ENCODE data around the gene SETD1B.

Gene SETD1B

GRCh38 chr12:121766290-121767039, 37.3 kb upstream of the SETD1B start:
- no peaks in the 10 kb centered on the region for H3K4me1 ChIP-seq (ENCODE audit: low read length)
- no peak overlapping the region for H3K9ac ChIP-seq (ENCODE audit: low read length)
- no peaks in the 10 kb centered on the region for H3K79me2 ChIP-seq (ENCODE audit: low read length)
- no peaks in the 10 kb centered on the region for H3K27me3 ChIP-seq (replicated peaks; ENCODE audit: insufficient read depth, low read length)
- H3K4me2 ChIP-seq (ENCODE audit: low read depth, low read length), result no peak overlapping the region
- no peak for TF ChIP-seq EZH2 (optimal IDR thresholded peaks at IDR 0.05; ENCODE audit: low read depth, low read length)
- no peak for TF ChIP-seq EZH2phosphoT487 (IDR thresholded peaks at IDR 0.05; ENCODE audit: low read length)
- no peak for TF ChIP-seq CTCF (IDR thresholded peaks at IDR 0.05; ENCODE audit: low read length)
- H4K20me1 ChIP-seq (ENCODE audit: insufficient read depth, low read length), result no peaks in the 10 kb centered on the region
- H3K9me2 ChIP-seq (replicated peaks; ENCODE audit: insufficient read depth, low read length), result no peaks in the 10 kb centered on the region
- H2AFZ ChIP-seq (ENCODE audit: low read length), result no peak overlapping the region
- no peak overlapping the region for H3K4me3 ChIP-seq (ENCODE audit: low read length)
- no peak for DNase-seq
- H3K9me3 ChIP-seq (replicated peaks; ENCODE audit: insufficient read depth, low read length), result no peaks in the 10 kb centered on the region
- no peaks in the 10 kb centered on the region for H3K36me3 ChIP-seq (replicated peaks; ENCODE audit: insufficient read depth, low read length)
- no peaks in the 10 kb centered on the region for H3F3A ChIP-seq (ENCODE audit: insufficient read depth, low read length)
- no peak overlapping the region for H3K27ac ChIP-seq (ENCODE audit: low read length)

- Histone ChIP-seq H3K4me3 (ENCODE audit: low read length) (no peak overlapping the region), H3K9ac (ENCODE audit: low read length) (no peak overlapping the region), H4K20me1 (ENCODE audit: insufficient read depth, low read length) (no peaks in the 10 kb centered on the region), H3K4me2 (ENCODE audit: low read depth, low read length) (no peak overlapping the region), H3K9me2 (replicated peaks; ENCODE audit: insufficient read depth, low read length) (no peaks in the 10 kb centered on the region), H3K27ac (ENCODE audit: low read length) (no peak overlapping the region), H3K9me3 (replicated peaks; ENCODE audit: insufficient read depth, low read length) (no peaks in the 10 kb centered on the region), H3K4me1 (ENCODE audit: low read length) (no peaks in the 10 kb centered on the region), H3F3A (ENCODE audit: insufficient read depth, low read length) (no peaks in the 10 kb centered on the region), H3K79me2 (ENCODE audit: low read length) (no peaks in the 10 kb centered on the region), H3K36me3 (replicated peaks; ENCODE audit: insufficient read depth, low read length) (no peaks in the 10 kb centered on the region), H2AFZ (ENCODE audit: low read length) (no peak overlapping the region), H3K27me3 (replicated peaks; ENCODE audit: insufficient read depth, low read length) (no peaks in the 10 kb centered on the region)
- DNase-seq, result no peak
- TF ChIP-seq EZH2 (optimal IDR thresholded peaks at IDR 0.05; ENCODE audit: low read depth, low read length), result no peak
- no peak for TF ChIP-seq EZH2phosphoT487 (IDR thresholded peaks at IDR 0.05; ENCODE audit: low read length)
- no peak for TF ChIP-seq CTCF (IDR thresholded peaks at IDR 0.05; ENCODE audit: low read length)
Measured at GRCh38 chr12:121767525-121768016, 36.2 kb upstream of the SETD1B start.

- no peak for DNase-seq
- Histone ChIP-seq H3K4me1 (ENCODE audit: low read length) (no peaks in the 10 kb centered on the region), H3K4me2 (ENCODE audit: low read depth, low read length) (no peak overlapping the region), H3K9ac (ENCODE audit: low read length) (no peak overlapping the region), H3F3A (ENCODE audit: insufficient read depth, low read length) (no peaks in the 10 kb centered on the region), H2AFZ (ENCODE audit: low read length) (no peak overlapping the region), H3K4me3 (ENCODE audit: low read length) (no peak overlapping the region), H3K27me3 (replicated peaks; ENCODE audit: insufficient read depth, low read length) (no peaks in the 10 kb centered on the region), H3K36me3 (replicated peaks; ENCODE audit: insufficient read depth, low read length) (no peaks in the 10 kb centered on the region), H3K9me2 (replicated peaks; ENCODE audit: insufficient read depth, low read length) (no peaks in the 10 kb centered on the region), H3K9me3 (replicated peaks; ENCODE audit: insufficient read depth, low read length) (no peaks in the 10 kb centered on the region), H3K27ac (ENCODE audit: low read length) (no peak overlapping the region), H4K20me1 (ENCODE audit: insufficient read depth, low read length) (no peaks in the 10 kb centered on the region), H3K79me2 (ENCODE audit: low read length) (no peaks in the 10 kb centered on the region)
- TF ChIP-seq CTCF (IDR thresholded peaks at IDR 0.05; ENCODE audit: low read length), result no peak
- no peak for TF ChIP-seq EZH2 (optimal IDR thresholded peaks at IDR 0.05; ENCODE audit: low read depth, low read length)
Measured at GRCh38 chr12:121769297-121769830, 34.4 kb upstream of the SETD1B start.
